SH-SY5Y (cell line): ENCODE results near the gene ZNF397.

ENCODE experiments used
- GATA2 ChIP-seq: IDR thresholded peaks from 2 replicates; pipeline ENCODE4 v1.6.1; 2011; ENCODE audit warnings: mild to moderate bottlenecking, low read depth, low read length
- GATA3 ChIP-seq: IDR thresholded peaks from 2 replicates; pipeline ENCODE4 v1.6.1; 2011; ENCODE audit warnings: low read depth, mild to moderate bottlenecking, low read length, moderate library complexity

DNA sequence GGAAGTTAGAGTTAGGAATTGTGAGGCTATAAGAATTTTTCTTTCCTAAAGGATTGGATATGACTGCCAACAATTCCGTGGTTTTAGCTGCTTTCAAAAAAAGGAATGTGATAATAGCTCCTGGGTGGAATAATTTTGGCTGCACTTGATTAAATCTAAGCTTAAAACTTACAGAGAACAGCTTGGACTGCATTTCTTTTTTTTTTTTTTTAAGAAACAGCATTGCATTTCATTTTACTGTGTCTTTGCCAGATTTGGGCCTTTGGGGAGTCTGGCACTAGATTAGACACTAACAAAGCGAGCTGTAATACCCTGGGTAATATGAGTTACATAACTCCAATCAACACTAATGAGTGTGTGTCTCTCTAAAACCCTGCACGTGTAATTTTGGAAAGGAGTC is 37.8 kb upstream of the ZNF397 start:
- TF ChIP-seq GATA2 (no peak), GATA3 (no peak)
